ENCODE measurements around the gene BST1.
A peak's percentile ranks its signal among the peaks of the same experiment; 100 is the strongest.

Gene BST1

GRCh38 chr4:15753081-15753480 lies 50.2 kb downstream of the BST1 start:
- Histone ChIP-seq H3K9me2 (replicated peaks; ENCODE audit: insufficient read depth, low read length) (no peaks in the 10 kb centered on the region), H3K27ac (ENCODE audit: low read depth, low read length) (no peak overlapping the region), H3K79me2 (ENCODE audit: insufficient read depth, low read length) (no peaks in the 10 kb centered on the region), H2AFZ (ENCODE audit: low read depth, low read length, severe bottlenecking) (no peak overlapping the region), H4K20me1 (ENCODE audit: low read depth, low read length) (no peaks in the 10 kb centered on the region), H3K4me3 (ENCODE audit: insufficient read depth, low read length, poor library complexity, severe bottlenecking) (no peak overlapping the region), H3K36me3 (ENCODE audit: low read length) (no peaks in the 10 kb centered on the region), H3K4me2 (ENCODE audit: low read depth, low read length, poor library complexity, severe bottlenecking) (no peak overlapping the region), H3K9me3 (ENCODE audit: insufficient read depth, low read length) (no peaks in the 10 kb centered on the region), H3K27me3 (ENCODE audit: low read length) (no peaks in the 10 kb centered on the region), H3K9ac (ENCODE audit: low read length) (no peak overlapping the region), H3F3A (ENCODE audit: insufficient read depth) (peaks cover 17% of the 10 kb centered on the region)
- TF ChIP-seq EZH2phosphoT487 (conservative IDR thresholded peaks at IDR 0.05; ENCODE audit: low read length) (no peak), CTCF (IDR thresholded peaks at IDR 0.05; ENCODE audit: insufficient read depth, low read length, poor library complexity, severe bottlenecking) (no peak)

- Histone ChIP-seq H2AFZ (ENCODE audit: low read depth, low read length, severe bottlenecking) (no peak overlapping the region), H3F3A (ENCODE audit: insufficient read depth) (peaks cover 17% of the 10 kb centered on the region), H3K27me3 (ENCODE audit: low read length) (no peaks in the 10 kb centered on the region), H3K4me2 (ENCODE audit: low read depth, low read length, poor library complexity, severe bottlenecking) (no peak overlapping the region), H4K20me1 (ENCODE audit: low read depth, low read length) (no peaks in the 10 kb centered on the region), H3K79me2 (ENCODE audit: insufficient read depth, low read length) (no peaks in the 10 kb centered on the region), H3K36me3 (ENCODE audit: low read length) (no peaks in the 10 kb centered on the region), H3K9ac (ENCODE audit: low read length) (no peak overlapping the region), H3K9me2 (replicated peaks; ENCODE audit: insufficient read depth, low read length) (no peaks in the 10 kb centered on the region), H3K27ac (ENCODE audit: low read depth, low read length) (no peak overlapping the region), H3K9me3 (ENCODE audit: insufficient read depth, low read length) (no peaks in the 10 kb centered on the region), H3K4me3 (ENCODE audit: insufficient read depth, low read length, poor library complexity, severe bottlenecking) (no peak overlapping the region)
- no peak for TF ChIP-seq EZH2phosphoT487 (conservative IDR thresholded peaks at IDR 0.05; ENCODE audit: low read length)
These were observed 50.9 kb downstream of the BST1 start for GRCh38 chr4:15753786-15754185.

GRCh38 chr4:15754323-15754722 lies 51.5 kb downstream of the BST1 start:
- peak overlapping the region; percentile 16; the same call in 1 of the 2 replicates for H3K27ac ChIP-seq (ENCODE audit: low read depth, low read length)
- H3K9me3 ChIP-seq (ENCODE audit: insufficient read depth, low read length), result no peaks in the 10 kb centered on the region
- peak overlapping the region; percentile 86 for H3K4me2 ChIP-seq (ENCODE audit: low read depth, low read length, poor library complexity, severe bottlenecking)
- peaks cover 17% of the 10 kb centered on the region for H3F3A ChIP-seq (ENCODE audit: insufficient read depth)
- TF ChIP-seq CTCF (IDR thresholded peaks at IDR 0.05; ENCODE audit: insufficient read depth, low read length, poor library complexity, severe bottlenecking) (no peak), EZH2phosphoT487 (conservative IDR thresholded peaks at IDR 0.05; ENCODE audit: low read length) (no peak)
- no peaks in the 10 kb centered on the region for H3K79me2 ChIP-seq (ENCODE audit: insufficient read depth, low read length)
- H4K20me1 ChIP-seq (ENCODE audit: low read depth, low read length), result no peaks in the 10 kb centered on the region
- no peaks in the 10 kb centered on the region for H3K36me3 ChIP-seq (ENCODE audit: low read length)
- no peak overlapping the region for H3K4me3 ChIP-seq (ENCODE audit: insufficient read depth, low read length, poor library complexity, severe bottlenecking)
- H2AFZ ChIP-seq (ENCODE audit: low read depth, low read length, severe bottlenecking), result no peak overlapping the region
- no peaks in the 10 kb centered on the region for H3K27me3 ChIP-seq (ENCODE audit: low read length)
- H3K9ac ChIP-seq (ENCODE audit: low read length), result no peak overlapping the region
- H3K9me2 ChIP-seq (replicated peaks; ENCODE audit: insufficient read depth, low read length), result no peaks in the 10 kb centered on the region

- Histone ChIP-seq H3K79me2 (ENCODE audit: insufficient read depth, low read length) (no peaks in the 10 kb centered on the region), H3K4me2 (ENCODE audit: low read depth, low read length, poor library complexity, severe bottlenecking) (peak overlapping the region; percentile 86)
- no peak for TF ChIP-seq EZH2phosphoT487 (conservative IDR thresholded peaks at IDR 0.05; ENCODE audit: low read length)
- no peak for TF ChIP-seq CTCF (IDR thresholded peaks at IDR 0.05; ENCODE audit: insufficient read depth, low read length, poor library complexity, severe bottlenecking)
These were observed 52.7 kb downstream of the BST1 start for GRCh38 chr4:15755321-15756155.

More at GRCh38 chr4:15755321-15756155, 52.7 kb downstream of the BST1 start:
- Histone ChIP-seq H4K20me1 (ENCODE audit: low read depth, low read length) (no peaks in the 10 kb centered on the region), H3K9ac (ENCODE audit: low read length) (peak overlapping the region; percentile 37), H3K36me3 (ENCODE audit: low read length) (no peaks in the 10 kb centered on the region), H3K27me3 (ENCODE audit: low read length) (no peaks in the 10 kb centered on the region), H3K27ac (ENCODE audit: low read depth, low read length) (peak overlapping the region; percentile 89), H3K9me2 (replicated peaks; ENCODE audit: insufficient read depth, low read length) (no peaks in the 10 kb centered on the region), H3K4me3 (ENCODE audit: insufficient read depth, low read length, poor library complexity, severe bottlenecking) (peak overlapping the region; percentile 47), H3F3A (ENCODE audit: insufficient read depth) (peaks cover 17% of the 10 kb centered on the region), H2AFZ (ENCODE audit: low read depth, low read length, severe bottlenecking) (no peak overlapping the region), H3K9me3 (ENCODE audit: insufficient read depth, low read length) (no peaks in the 10 kb centered on the region)
